ENCODE data around the gene CCR2. TPM values are rescaled to one million over a fixed set of nuclear protein-coding genes. Genes with fewer than 3 reads are reported as not detected.

Gene CCR2
- total RNA-seq, 4 donors from 2014 or later: 0.15 to 1.4 (median 0.80) TPM

GRCh38 chr3:46361408-46362283, 7.7 kb downstream of the CCR2 start:
- no peaks in the 10 kb centered on the region for H3K36me3 ChIP-seq
- DNase-seq (peak in 1 of 2 donors; percentile 30), ATAC-seq (peak; percentile 89 to 95)
- no peaks in the 10 kb centered on the region for H3K9me3 ChIP-seq
- no peak overlapping the region for H3K4me3 ChIP-seq
- no peak overlapping the region for H3K27ac ChIP-seq
- no peaks in the 10 kb centered on the region for H3K27me3 ChIP-seq
- peaks cover 0 to 4% of the 10 kb centered on the region in 2 donors for H3K4me1 ChIP-seq
- no peak for TF ChIP-seq POLR2A (IDR thresholded peaks at IDR 0.05)
- TF ChIP-seq, protein P1, sequence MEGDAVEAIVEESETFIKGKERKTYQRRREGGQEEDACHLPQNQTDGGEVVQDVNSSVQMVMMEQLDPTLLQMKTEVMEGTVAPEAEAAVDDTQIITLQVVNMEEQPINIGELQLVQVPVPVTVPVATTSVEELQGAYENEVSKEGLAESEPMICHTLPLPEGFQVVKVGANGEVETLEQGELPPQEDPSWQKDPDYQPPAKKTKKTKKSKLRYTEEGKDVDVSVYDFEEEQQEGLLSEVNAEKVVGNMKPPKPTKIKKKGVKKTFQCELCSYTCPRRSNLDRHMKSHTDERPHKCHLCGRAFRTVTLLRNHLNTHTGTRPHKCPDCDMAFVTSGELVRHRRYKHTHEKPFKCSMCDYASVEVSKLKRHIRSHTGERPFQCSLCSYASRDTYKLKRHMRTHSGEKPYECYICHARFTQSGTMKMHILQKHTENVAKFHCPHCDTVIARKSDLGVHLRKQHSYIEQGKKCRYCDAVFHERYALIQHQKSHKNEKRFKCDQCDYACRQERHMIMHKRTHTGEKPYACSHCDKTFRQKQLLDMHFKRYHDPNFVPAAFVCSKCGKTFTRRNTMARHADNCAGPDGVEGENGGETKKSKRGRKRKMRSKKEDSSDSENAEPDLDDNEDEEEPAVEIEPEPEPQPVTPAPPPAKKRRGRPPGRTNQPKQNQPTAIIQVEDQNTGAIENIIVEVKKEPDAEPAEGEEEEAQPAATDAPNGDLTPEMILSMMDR (IDR thresholded peaks at IDR 0.05 in 4 of 5, conservative IDR thresholded peaks at IDR 0.05 in 1 of 5): no peak
- in situ Hi-C loops (cut with MboI; ENCODE audit: low sequenced_read_pairs in 4 of 4): loop anchor here in 1 of 4 donors (25.0 kb wide), 2 partner anchors 274 to 424 kb away; partner anchors contain the start of gene CXCR6
- intact Hi-C loops (cut with DNase I; ENCODE audit: low total_unique reads): no loop called here

- no peak overlapping the region for H3K27ac ChIP-seq
- H3K36me3 ChIP-seq: no peaks in the 10 kb centered on the region
- DNase-seq (no peak), ATAC-seq (no peak)
- in situ Hi-C loops (cut with MboI; ENCODE audit: low sequenced_read_pairs in 4 of 4): loop anchor here in 1 of 4 donors (25.0 kb wide), 2 partner anchors 278 to 428 kb away; partner anchors contain the start of gene CXCR6
- peaks cover 0 to 4% of the 10 kb centered on the region in 2 donors for H3K4me1 ChIP-seq
- no peak for TF ChIP-seq POLR2A (IDR thresholded peaks at IDR 0.05)
- TF ChIP-seq, protein P1 (IDR thresholded peaks at IDR 0.05 in 4 of 5, conservative IDR thresholded peaks at IDR 0.05 in 1 of 5): no peak
- H3K27me3 ChIP-seq: peaks cover 0 to 4% (median 2%) of the 10 kb centered on the region in 3 donors
- H3K4me3 ChIP-seq: no peak overlapping the region
- H3K9me3 ChIP-seq: no peaks in the 10 kb centered on the region
- intact Hi-C loops (cut with DNase I; ENCODE audit: low total_unique reads): no loop called here
Observed at GRCh38 chr3:46365041-46365440, 11.1 kb downstream of the CCR2 start.

DNA sequence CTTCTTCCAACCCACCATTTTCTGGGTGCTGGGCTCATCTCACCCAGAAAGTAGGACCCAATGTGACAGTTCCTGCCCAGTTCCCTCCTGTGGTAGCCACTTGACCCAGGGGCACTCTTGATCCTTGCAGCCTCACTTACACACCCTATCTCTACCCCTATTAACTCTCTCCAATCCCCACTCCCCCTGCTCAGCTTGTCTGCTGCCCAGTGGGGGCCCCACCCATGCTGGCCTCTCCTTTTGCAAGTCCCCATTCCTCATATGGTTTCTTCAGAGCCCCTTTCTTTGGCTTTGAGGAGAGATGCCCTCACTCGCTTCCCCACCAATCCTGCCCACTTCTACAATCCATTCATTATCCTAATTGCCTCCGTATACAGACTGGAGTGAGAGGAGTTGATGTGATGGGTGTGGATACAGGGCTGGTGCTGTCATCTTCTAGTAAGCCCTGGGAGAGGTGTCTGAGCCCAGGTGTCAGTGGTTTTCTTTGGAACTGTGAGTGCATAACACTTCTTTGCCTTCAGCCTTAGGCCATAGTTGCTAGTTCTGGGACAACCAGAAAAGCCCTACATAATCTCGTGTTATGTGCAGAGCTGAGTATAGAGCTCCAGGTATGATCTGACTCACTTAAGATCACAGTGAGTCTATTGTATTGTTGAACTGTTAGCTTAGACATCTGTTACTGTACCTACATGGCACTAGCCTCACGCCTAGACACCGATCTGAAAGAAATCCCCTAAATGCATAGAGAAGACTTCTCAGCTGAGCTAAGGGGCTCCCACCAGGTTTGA, 12.0 kb downstream of the CCR2 start:
- in situ Hi-C loops (cut with MboI; ENCODE audit: low sequenced_read_pairs in 4 of 4) (loop anchor here in 1 of 4 donors (25.0 kb wide), 2 partner anchors 279 to 429 kb away; partner anchors contain the start of gene CXCR6), intact Hi-C loops (cut with DNase I; ENCODE audit: low total_unique reads) (no loop called here)
- H3K9me3 ChIP-seq: no peaks in the 10 kb centered on the region
- no peak for DNase-seq
- no peak overlapping the region for H3K4me3 ChIP-seq
- H3K4me1 ChIP-seq: peaks cover 0 to 3% of the 10 kb centered on the region in 2 donors
- no peak for ATAC-seq
- TF ChIP-seq, protein P1 (IDR thresholded peaks at IDR 0.05 in 4 of 5, conservative IDR thresholded peaks at IDR 0.05 in 1 of 5): no peak
- TF ChIP-seq POLR2A (IDR thresholded peaks at IDR 0.05): no peak
- peaks cover 0 to 6% (median 2%) of the 10 kb centered on the region in 3 donors for H3K27me3 ChIP-seq
- no peaks in the 10 kb centered on the region for H3K36me3 ChIP-seq
- no peak overlapping the region for H3K27ac ChIP-seq

- in situ Hi-C loops (cut with MboI; ENCODE audit: low sequenced_read_pairs in 4 of 4) (loop anchor here in 1 of 4 donors (25.0 kb wide), 2 partner anchors 281 to 431 kb away; partner anchors contain the start of gene CXCR6), intact Hi-C loops (cut with DNase I; ENCODE audit: low total_unique reads) (no loop called here)
- ATAC-seq (peak in 1 of 2 donors; percentile 36), DNase-seq (no peak)
- TF ChIP-seq, protein P1 (IDR thresholded peaks at IDR 0.05 in 4 of 5, conservative IDR thresholded peaks at IDR 0.05 in 1 of 5): no peak
- TF ChIP-seq POLR2A (IDR thresholded peaks at IDR 0.05): no peak
- no peaks in the 10 kb centered on the region for H3K4me1 ChIP-seq
- H3K4me3 ChIP-seq: no peak overlapping the region
- peaks cover 0 to 8% (median 2%) of the 10 kb centered on the region in 3 donors for H3K27me3 ChIP-seq
- H3K27ac ChIP-seq: no peak overlapping the region
- H3K36me3 ChIP-seq: no peaks in the 10 kb centered on the region
- H3K9me3 ChIP-seq: no peaks in the 10 kb centered on the region
Observed at GRCh38 chr3:46367811-46368210, 13.9 kb downstream of the CCR2 start.
